ENCODE data around the gene NDUFA12. TPM values are rescaled to one million over a fixed set of nuclear protein-coding genes. Genes with fewer than 3 reads are reported as not detected.
A peak's percentile ranks its signal among the peaks of the same experiment; 100 is the strongest.

The NDUFA12 gene
- total and polyA plus RNA-seq, 9 of the 15 experiments (the other 6 are each of a cell fraction or from before 2014, with no cell fraction given): 115 to 986 (median 283) TPM

DNA sequence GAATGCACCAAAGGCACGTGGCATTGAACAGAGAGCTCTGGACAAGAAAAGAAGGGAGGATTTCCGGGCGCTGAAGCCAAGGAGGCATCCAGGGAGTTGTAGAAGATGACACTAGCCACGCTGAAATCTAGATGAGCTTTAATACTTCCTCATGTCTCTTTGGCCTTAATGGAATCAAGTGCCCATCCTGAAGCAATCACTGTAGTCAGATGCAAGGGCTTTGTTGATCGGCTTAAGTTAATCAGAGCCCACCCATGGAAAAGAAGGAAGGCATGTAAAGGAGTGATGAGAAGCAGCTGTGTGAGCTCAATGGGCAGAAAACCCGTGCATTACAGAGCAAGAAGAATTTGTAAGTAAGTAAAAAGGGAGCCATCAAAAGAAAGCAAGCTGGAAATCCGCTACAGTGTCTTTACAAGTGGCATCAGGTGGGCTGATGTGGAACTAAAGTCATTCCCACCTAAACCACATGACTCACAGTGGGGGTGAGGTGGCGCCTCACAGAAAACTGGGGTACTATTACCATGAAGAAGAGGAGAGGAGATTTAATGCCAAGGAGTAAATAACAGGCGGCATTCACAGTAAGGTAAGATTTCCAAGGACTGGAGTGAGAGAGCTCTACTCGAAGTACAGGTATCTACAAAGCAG, 48.4 kb downstream of the NDUFA12 start:
- peak; percentile 29 for FAIRE-seq
- H3K79me2 ChIP-seq (ENCODE audit: control insufficient read depth, insufficient read depth, low read length): no peaks in the 10 kb centered on the region
- no TSS peak for BruUV-seq (replicated peaks)

DNA sequence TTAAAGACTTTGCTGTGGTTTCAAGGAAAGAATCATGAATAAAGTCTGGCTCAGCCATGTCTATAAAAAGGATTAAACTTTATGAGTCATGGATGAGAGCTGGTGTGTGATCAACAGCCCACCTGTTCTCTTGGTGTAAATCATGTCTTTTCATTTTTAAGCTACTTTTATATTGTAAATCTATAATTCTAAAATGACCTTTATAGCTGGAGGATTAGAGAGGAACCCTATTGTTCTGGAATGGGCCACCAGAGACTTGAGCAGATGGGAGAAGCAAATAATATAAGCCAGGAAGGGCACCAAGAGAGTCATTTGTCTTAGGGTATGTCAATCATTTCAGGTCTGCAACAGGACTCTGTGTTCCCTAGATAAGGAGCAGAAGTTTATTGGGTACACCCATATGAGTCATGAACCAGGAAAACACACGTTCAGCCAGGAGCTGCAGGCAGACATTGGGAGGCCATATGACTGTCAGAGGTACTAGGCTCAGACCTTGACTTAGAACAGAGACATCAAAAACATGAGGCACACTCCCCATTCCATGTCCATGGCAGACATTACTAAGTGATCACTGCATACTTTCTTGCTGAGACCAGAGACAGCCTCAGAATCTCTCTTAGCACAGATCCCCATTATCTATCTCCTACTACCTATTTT, 49.3 kb downstream of the NDUFA12 start:
- POLR2A ChIA-PET: interaction anchor here (0.5 to 1.6 kb wide), 4 partner anchors 18 to 284 kb away, joined by 3 to 5 read pairs (median 3); partner anchors contain the start of gene NDUFA12
- CTCF ChIA-PET (ENCODE audit: low intra/inter-chr PET ratio): no interaction called here
- TF ChIP-seq NFYB (IDR thresholded peaks at IDR 0.05; ENCODE audit: extremely low read depth, insufficient read length): no peak
- peak; percentile 68 for TF ChIP-seq SMARCC2 (IDR thresholded peaks at IDR 0.05; ENCODE audit: low read depth)
- no peak for TF ChIP-seq RBM39 (optimal IDR thresholded peaks at IDR 0.05; ENCODE audit: low read depth, low read length)
- TF ChIP-seq, protein P1, sequence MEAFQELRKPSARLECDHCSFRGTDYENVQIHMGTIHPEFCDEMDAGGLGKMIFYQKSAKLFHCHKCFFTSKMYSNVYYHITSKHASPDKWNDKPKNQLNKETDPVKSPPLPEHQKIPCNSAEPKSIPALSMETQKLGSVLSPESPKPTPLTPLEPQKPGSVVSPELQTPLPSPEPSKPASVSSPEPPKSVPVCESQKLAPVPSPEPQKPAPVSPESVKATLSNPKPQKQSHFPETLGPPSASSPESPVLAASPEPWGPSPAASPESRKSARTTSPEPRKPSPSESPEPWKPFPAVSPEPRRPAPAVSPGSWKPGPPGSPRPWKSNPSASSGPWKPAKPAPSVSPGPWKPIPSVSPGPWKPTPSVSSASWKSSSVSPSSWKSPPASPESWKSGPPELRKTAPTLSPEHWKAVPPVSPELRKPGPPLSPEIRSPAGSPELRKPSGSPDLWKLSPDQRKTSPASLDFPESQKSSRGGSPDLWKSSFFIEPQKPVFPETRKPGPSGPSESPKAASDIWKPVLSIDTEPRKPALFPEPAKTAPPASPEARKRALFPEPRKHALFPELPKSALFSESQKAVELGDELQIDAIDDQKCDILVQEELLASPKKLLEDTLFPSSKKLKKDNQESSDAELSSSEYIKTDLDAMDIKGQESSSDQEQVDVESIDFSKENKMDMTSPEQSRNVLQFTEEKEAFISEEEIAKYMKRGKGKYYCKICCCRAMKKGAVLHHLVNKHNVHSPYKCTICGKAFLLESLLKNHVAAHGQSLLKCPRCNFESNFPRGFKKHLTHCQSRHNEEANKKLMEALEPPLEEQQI (IDR thresholded peaks at IDR 0.05): peak; percentile 84
- TF ChIP-seq FOXK2 (conservative IDR thresholded peaks at IDR 0.05 in 1 of 2, IDR thresholded peaks at IDR 0.05 in 1 of 2; ENCODE audit: low read depth in 2 of 2): peak; percentile 64 to 76; a peak in 2 of 4 replicates
- no peak for TF ChIP-seq ZNF77 (CRISPR knock-in tag; IDR thresholded peaks at IDR 0.05)
- TF ChIP-seq RUNX1 (IDR thresholded peaks at IDR 0.05; ENCODE audit: low read depth): no peak
- TF ChIP-seq CBX8 (IDR thresholded peaks at IDR 0.05; ENCODE audit: borderline replicate concordance, extremely low read depth, low read depth, low read length, poor library complexity, severe bottlenecking): no peak

More for the DNA sequence above, 48.4 kb downstream of the NDUFA12 start:
- Histone ChIP-seq H3K9me3 (replicated peaks; ENCODE audit: control insufficient read depth, insufficient read depth, low read depth, low read length) (no peaks in the 10 kb centered on the region), H3K36me3 (ENCODE audit: control insufficient read depth, insufficient read depth, low read length) (no peaks in the 10 kb centered on the region), H3K4me1 (replicated peaks in 1 of 2; ENCODE audit: control insufficient read depth in 2 of 2, insufficient read depth in 2 of 2, low read length in 2 of 2) (peaks cover 0 to 13% of the 10 kb centered on the region in 2 experiments; a peak in 3 of 5 replicates), H4K20me1 (replicated peaks; ENCODE audit: control insufficient read depth, insufficient read depth, low read length) (no peaks in the 10 kb centered on the region), H2AFZ (ENCODE audit: low read depth, low read length) (peak overlapping the region; percentile 74), H3K4me3 (no peak overlapping the region), H3K27ac (ENCODE audit: extremely low read depth, low read depth, low read length) (no peak overlapping the region), H3K4me2 (ENCODE audit: insufficient read depth, low read length) (no peak overlapping the region), H3K27me3 (ENCODE audit: control insufficient read depth in 2 of 2, insufficient read depth in 2 of 2, low read length in 2 of 2) (peaks cover 0 to 4% of the 10 kb centered on the region in 2 experiments; a peak in 1 of 5 replicates), H3K9ac (ENCODE audit: insufficient read depth in 1 of 2, low read depth in 2 of 2, low read length in 2 of 2) (no peak overlapping the region), H3K9me1 (ENCODE audit: control insufficient read depth, insufficient read depth, low read length) (peaks cover 3% of the 10 kb centered on the region)
- in situ Hi-C loops (cut with MboI): no loop called here
- DNase-seq (ENCODE audit: extremely low read depth in 1 of 4, low spot score in 3 of 4) (no peak), ATAC-seq (no peak)
- ChIA-PET POLR2A (interaction anchor here (0.5 to 1.6 kb wide), 6 partner anchors 9 to 285 kb away, joined by 3 to 5 read pairs (median 3); partner anchors contain the start of gene NDUFA12), CTCF (ENCODE audit: low intra/inter-chr PET ratio) (no interaction called here)
- WGBS (ENCODE audit: insufficient coverage, low coverage, missing lambda C conversion rate): 48% methylated on average over 9 of the region's 10 CpGs
- TF ChIP-seq HDAC6 (IDR thresholded peaks at IDR 0.05; ENCODE audit: low read depth, low read length): no peak
- intact Hi-C loops (cut with micrococcal nuclease): no loop called here

More for the DNA sequence above, 49.3 kb downstream of the NDUFA12 start:
- Histone ChIP-seq H3K4me3 (no peak overlapping the region), H3K9me1 (ENCODE audit: control insufficient read depth, insufficient read depth, low read length) (peaks cover 3% of the 10 kb centered on the region), H3K27ac (ENCODE audit: extremely low read depth, low read depth, low read length) (no peak overlapping the region; the same call in 2 of the 3 replicates), H3K9me3 (replicated peaks; ENCODE audit: control insufficient read depth, insufficient read depth, low read depth, low read length) (no peaks in the 10 kb centered on the region), H2AFZ (ENCODE audit: low read depth, low read length) (peak overlapping the region; percentile 74), H3K4me1 (replicated peaks in 1 of 2; ENCODE audit: control insufficient read depth in 2 of 2, insufficient read depth in 2 of 2, low read length in 2 of 2) (peaks cover 0 to 13% of the 10 kb centered on the region in 2 experiments; a peak in 3 of 5 replicates), H3K27me3 (ENCODE audit: control insufficient read depth in 2 of 2, insufficient read depth in 2 of 2, low read length in 2 of 2) (no peaks in the 10 kb centered on the region), H3K9ac (ENCODE audit: insufficient read depth in 1 of 2, low read depth in 2 of 2, low read length in 2 of 2) (no peak overlapping the region), H3K4me2 (ENCODE audit: insufficient read depth, low read length) (peak overlapping the region; percentile 48; the same call in 1 of the 2 replicates), H3K79me2 (ENCODE audit: control insufficient read depth, insufficient read depth, low read length) (no peaks in the 10 kb centered on the region), H4K20me1 (replicated peaks; ENCODE audit: control insufficient read depth, insufficient read depth, low read length) (no peaks in the 10 kb centered on the region), H3K36me3 (ENCODE audit: control insufficient read depth, insufficient read depth, low read length) (no peaks in the 10 kb centered on the region)
- no TSS peak for BruUV-seq (replicated peaks)
- intact Hi-C loops (cut with micrococcal nuclease) (no loop called here), in situ Hi-C loops (cut with MboI) (no loop called here)
- peak; percentile 99 for FAIRE-seq
- peak; percentile 60 to 85 (median 77) for DNase-seq (ENCODE audit: extremely low read depth in 1 of 4, low spot score in 3 of 4)
- peak; percentile 96 for ATAC-seq
- WGBS (ENCODE audit: insufficient coverage, low coverage, missing lambda C conversion rate): 0% methylated on average over 1 of the region's 1 CpG
